ENCODE measurements around the gene ABTB2. TPM values are rescaled to one million over a fixed set of nuclear protein-coding genes. Genes with fewer than 3 reads are reported as not detected.

Gene ABTB2
- total RNA-seq, 1 experiment from 2014 or later, result 0.53 TPM

DNA sequence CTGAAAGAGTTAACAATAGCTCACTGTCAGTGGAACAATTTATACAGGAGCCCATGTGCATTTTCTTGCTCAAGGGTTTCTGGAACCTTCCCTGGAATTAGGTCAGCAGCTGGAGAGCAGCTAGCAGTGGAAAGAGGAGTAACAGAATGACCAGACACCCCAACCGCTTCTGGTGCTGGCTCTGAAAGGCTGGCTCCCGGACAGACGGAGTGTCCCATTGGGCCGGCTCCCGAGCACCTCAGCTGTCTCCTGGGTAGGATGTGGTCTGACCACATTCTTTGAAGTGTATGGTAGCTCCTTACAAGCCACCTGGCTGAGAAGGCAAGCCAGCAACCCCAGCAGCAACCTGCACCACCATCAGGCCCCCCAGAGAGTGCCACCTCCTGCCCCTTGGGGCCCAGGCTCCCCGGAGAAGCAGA, 44.7 kb downstream of the ABTB2 start:
- H3K27ac ChIP-seq, result no peak overlapping the region
- peaks cover 1% of the 10 kb centered on the region for H3K4me1 ChIP-seq (replicated peaks)
- no peaks in the 10 kb centered on the region for H3K27me3 ChIP-seq (replicated peaks)
- H3K36me3 ChIP-seq, result no peaks in the 10 kb centered on the region
- no peak for DNase-seq (ENCODE audit: low read depth in 1 of 2, low spot score in 2 of 2)
- no peaks in the 10 kb centered on the region for H3K9me3 ChIP-seq (replicated peaks)
- no peak overlapping the region for H3K4me3 ChIP-seq

GRCh38 chr11:34311126-34311525, 46.7 kb downstream of the ABTB2 start:
- H3K27ac ChIP-seq, result no peak overlapping the region
- DNase-seq (ENCODE audit: low read depth in 1 of 2, low spot score in 2 of 2), result no peak
- no peaks in the 10 kb centered on the region for H3K36me3 ChIP-seq
- H3K9me3 ChIP-seq (replicated peaks), result no peaks in the 10 kb centered on the region
- H3K27me3 ChIP-seq (replicated peaks), result no peaks in the 10 kb centered on the region
- no peaks in the 10 kb centered on the region for H3K4me1 ChIP-seq (replicated peaks)
- H3K4me3 ChIP-seq, result no peak overlapping the region

- Histone ChIP-seq H3K4me3 (no peak overlapping the region), H3K4me1 (replicated peaks) (peaks cover 6% of the 10 kb centered on the region), H3K27ac (no peak overlapping the region), H3K27me3 (replicated peaks) (no peaks in the 10 kb centered on the region), H3K36me3 (no peaks in the 10 kb centered on the region), H3K9me3 (replicated peaks) (no peaks in the 10 kb centered on the region)
- no peak for DNase-seq (ENCODE audit: low read depth in 1 of 2, low spot score in 2 of 2)
Observed at GRCh38 chr11:34309965-34310364, 47.8 kb downstream of the ABTB2 start.

DNA sequence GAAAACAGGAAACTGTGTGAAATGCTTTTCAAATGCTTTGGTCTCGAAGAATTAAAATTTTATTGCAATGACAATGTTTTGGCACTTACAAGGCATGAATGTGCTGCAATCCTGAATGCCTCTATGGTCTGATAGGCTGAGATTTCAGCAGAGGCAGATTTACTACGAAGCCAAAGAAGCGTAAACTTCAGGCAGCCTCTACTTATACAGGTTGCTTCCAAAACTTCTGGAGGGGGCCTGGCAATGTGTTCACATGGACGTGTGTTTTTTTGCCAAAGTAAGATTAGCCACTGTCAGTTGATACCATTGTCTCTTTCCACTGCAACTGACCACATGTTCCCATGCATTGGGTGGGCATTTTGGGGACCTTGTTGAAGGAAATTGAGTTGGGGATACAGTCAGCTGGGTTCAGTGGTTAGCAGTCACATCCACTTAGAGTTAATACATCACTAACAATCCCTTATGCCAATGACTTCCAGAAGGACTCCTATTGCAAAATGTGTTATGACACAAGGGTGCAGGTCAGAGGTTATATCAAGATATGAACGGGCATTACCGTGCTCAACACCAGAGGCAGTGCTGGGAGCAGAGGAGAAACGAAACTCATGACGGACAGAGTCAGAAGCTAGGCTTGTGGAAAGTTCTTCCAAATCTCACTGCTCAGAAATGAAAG, 48.8 kb downstream of the ABTB2 start:
- peaks cover 9% of the 10 kb centered on the region for H3K4me1 ChIP-seq (replicated peaks)
- no peak overlapping the region for H3K4me3 ChIP-seq
- no peak for DNase-seq (ENCODE audit: low read depth in 1 of 2, low spot score in 2 of 2)
- H3K9me3 ChIP-seq (replicated peaks), result no peaks in the 10 kb centered on the region
- no peaks in the 10 kb centered on the region for H3K36me3 ChIP-seq
- H3K27me3 ChIP-seq (replicated peaks), result no peaks in the 10 kb centered on the region
- H3K27ac ChIP-seq, result no peak overlapping the region

DNA sequence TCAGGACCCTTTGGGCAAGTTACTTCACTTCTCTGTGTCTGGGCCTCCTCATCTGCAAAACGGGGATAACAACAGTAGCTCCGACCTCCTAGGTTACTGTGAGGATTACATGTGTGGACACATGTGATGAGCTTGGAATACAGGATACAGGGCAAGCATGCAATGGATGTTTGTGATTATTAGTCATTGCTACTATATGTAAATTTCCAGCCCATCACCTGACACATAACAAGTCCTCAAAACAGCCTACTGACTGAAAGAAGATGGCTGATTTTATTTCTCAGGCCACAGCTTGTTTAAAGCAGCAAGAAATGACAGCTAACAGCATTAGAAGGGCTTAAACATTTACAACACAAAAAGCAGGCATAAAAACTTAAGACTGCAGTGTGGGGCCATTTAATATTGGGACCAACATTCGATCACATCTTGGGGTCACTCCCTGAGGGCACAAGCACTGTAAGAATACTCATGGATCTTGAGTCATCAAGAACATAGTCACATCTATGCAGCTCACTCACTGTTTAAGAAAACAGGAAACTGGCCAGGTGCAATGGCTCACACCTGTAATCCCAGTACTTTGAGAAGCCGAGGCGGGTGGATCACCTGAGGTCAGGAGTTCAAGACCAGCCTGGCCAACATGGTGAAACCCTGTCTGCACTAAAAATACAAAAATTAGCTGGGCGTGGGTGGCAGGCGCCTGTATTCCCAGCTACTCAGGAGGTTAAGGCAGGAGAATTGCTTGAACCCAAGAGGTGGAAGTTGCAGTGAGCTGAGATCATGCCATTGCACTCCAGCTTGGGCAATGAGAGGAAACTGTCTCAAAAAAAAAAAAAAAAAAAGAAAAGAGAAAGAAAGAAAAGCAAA, 49.5 kb downstream of the ABTB2 start:
- DNase-seq (ENCODE audit: low read depth in 1 of 2, low spot score in 2 of 2), result no peak

DNA sequence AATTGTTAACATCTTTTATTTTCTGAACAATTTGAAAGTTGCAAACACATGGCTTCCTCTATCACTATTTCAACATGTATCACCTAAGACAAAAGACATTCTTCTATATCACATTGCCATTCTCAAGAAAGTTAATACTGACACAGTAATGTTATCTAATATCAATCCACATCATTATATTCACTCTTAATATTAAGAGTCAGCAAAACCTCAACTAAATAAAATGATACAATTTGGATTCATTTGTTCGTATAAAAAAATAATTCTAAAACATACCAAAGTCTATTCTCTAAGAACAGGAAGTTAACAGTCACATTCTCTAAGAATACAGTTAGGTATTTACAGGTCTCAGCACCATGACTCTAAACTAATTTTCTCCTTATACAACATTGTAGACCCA, 52.0 kb downstream of the ABTB2 start:
- H3K4me3 ChIP-seq, result no peak overlapping the region
- H3K27me3 ChIP-seq (replicated peaks), result no peaks in the 10 kb centered on the region
- no peaks in the 10 kb centered on the region for H3K9me3 ChIP-seq (replicated peaks)
- H3K4me1 ChIP-seq (replicated peaks), result peaks cover 26% of the 10 kb centered on the region
- DNase-seq (ENCODE audit: low read depth in 1 of 2, low spot score in 2 of 2), result no peak
- H3K36me3 ChIP-seq, result no peaks in the 10 kb centered on the region
- no peak overlapping the region for H3K27ac ChIP-seq

More for the DNA sequence above, 49.5 kb downstream of the ABTB2 start:
- H3K36me3 ChIP-seq, result no peaks in the 10 kb centered on the region
- no peak overlapping the region for H3K4me3 ChIP-seq
- H3K4me1 ChIP-seq (replicated peaks), result peaks cover 9% of the 10 kb centered on the region
- no peaks in the 10 kb centered on the region for H3K9me3 ChIP-seq (replicated peaks)
- H3K27ac ChIP-seq, result no peak overlapping the region
- no peaks in the 10 kb centered on the region for H3K27me3 ChIP-seq (replicated peaks)

DNA sequence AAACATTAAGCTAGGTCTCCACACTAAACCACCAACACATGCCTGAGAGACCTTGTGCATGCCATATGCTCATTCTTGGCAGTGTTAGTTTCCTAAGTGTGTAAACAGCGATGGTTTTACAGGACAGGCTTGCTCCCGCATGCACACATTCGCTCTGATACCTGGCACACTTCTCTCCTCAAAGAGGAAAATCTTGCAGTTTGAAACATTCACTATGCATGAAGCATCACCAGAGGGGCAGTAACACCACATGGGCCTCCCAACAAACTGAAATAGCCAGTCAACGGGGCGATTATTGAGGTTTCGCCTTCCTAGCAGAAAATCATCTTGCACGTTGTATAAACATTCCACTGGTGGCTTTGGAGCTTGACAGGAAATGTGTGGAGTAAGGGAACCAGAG, 52.6 kb downstream of the ABTB2 start:
- Histone ChIP-seq H3K27ac (no peak overlapping the region), H3K4me3 (no peak overlapping the region), H3K27me3 (replicated peaks) (no peaks in the 10 kb centered on the region), H3K4me1 (replicated peaks) (peaks cover 26% of the 10 kb centered on the region), H3K9me3 (replicated peaks) (no peaks in the 10 kb centered on the region), H3K36me3 (no peaks in the 10 kb centered on the region)
- peak in 1 of 2 experiments; percentile 27 for DNase-seq (ENCODE audit: low read depth in 1 of 2, low spot score in 2 of 2)

- H3K27ac ChIP-seq, result peak overlapping the region; percentile 63
- DNase-seq (ENCODE audit: low read depth in 1 of 2, low spot score in 2 of 2), result no peak
Observed at GRCh38 chr11:34303028-34303570, 54.7 kb downstream of the ABTB2 start.

GRCh38 chr11:34302046-34302921, 55.5 kb downstream of the ABTB2 start:
- Histone ChIP-seq H3K36me3 (no peaks in the 10 kb centered on the region), H3K27ac (peak overlapping the region; percentile 63), H3K4me1 (replicated peaks) (peaks cover 26% of the 10 kb centered on the region), H3K9me3 (replicated peaks) (no peaks in the 10 kb centered on the region), H3K27me3 (replicated peaks) (no peaks in the 10 kb centered on the region), H3K4me3 (no peak overlapping the region)
- DNase-seq (ENCODE audit: low read depth in 1 of 2, low spot score in 2 of 2), result peak; percentile 78 to 79

More at GRCh38 chr11:34303028-34303570, 54.7 kb downstream of the ABTB2 start:
- no peaks in the 10 kb centered on the region for H3K36me3 ChIP-seq
- H3K4me3 ChIP-seq, result no peak overlapping the region
- no peaks in the 10 kb centered on the region for H3K9me3 ChIP-seq (replicated peaks)
- peaks cover 26% of the 10 kb centered on the region for H3K4me1 ChIP-seq (replicated peaks)
- no peaks in the 10 kb centered on the region for H3K27me3 ChIP-seq (replicated peaks)

GRCh38 chr11:34300926-34301295, 56.9 kb downstream of the ABTB2 start:
- no peak overlapping the region for H3K27ac ChIP-seq
- no peak overlapping the region for H3K4me3 ChIP-seq
- no peaks in the 10 kb centered on the region for H3K27me3 ChIP-seq (replicated peaks)
- no peaks in the 10 kb centered on the region for H3K9me3 ChIP-seq (replicated peaks)
- H3K36me3 ChIP-seq, result no peaks in the 10 kb centered on the region
- peaks cover 26% of the 10 kb centered on the region for H3K4me1 ChIP-seq (replicated peaks)
- DNase-seq (ENCODE audit: low read depth in 1 of 2, low spot score in 2 of 2), result no peak

GRCh38 chr11:34300026-34300925, 57.5 kb downstream of the ABTB2 start:
- Histone ChIP-seq H3K9me3 (replicated peaks) (no peaks in the 10 kb centered on the region), H3K36me3 (no peaks in the 10 kb centered on the region), H3K27ac (no peak overlapping the region), H3K4me3 (no peak overlapping the region), H3K27me3 (replicated peaks) (no peaks in the 10 kb centered on the region), H3K4me1 (replicated peaks) (peaks cover 23% of the 10 kb centered on the region)
- no peak for DNase-seq (ENCODE audit: low read depth in 1 of 2, low spot score in 2 of 2)

GRCh38 chr11:34299284-34299972, 58.4 kb downstream of the ABTB2 start:
- Histone ChIP-seq H3K9me3 (replicated peaks) (no peaks in the 10 kb centered on the region), H3K4me1 (replicated peaks) (peaks cover 17% of the 10 kb centered on the region), H3K27ac (no peak overlapping the region), H3K36me3 (no peaks in the 10 kb centered on the region), H3K4me3 (no peak overlapping the region), H3K27me3 (replicated peaks) (no peaks in the 10 kb centered on the region)
- DNase-seq (ENCODE audit: low read depth in 1 of 2, low spot score in 2 of 2), result no peak

Data from SJSA1 (cell line).